Measurements from ENCODE around the gene RALY.

DNA sequence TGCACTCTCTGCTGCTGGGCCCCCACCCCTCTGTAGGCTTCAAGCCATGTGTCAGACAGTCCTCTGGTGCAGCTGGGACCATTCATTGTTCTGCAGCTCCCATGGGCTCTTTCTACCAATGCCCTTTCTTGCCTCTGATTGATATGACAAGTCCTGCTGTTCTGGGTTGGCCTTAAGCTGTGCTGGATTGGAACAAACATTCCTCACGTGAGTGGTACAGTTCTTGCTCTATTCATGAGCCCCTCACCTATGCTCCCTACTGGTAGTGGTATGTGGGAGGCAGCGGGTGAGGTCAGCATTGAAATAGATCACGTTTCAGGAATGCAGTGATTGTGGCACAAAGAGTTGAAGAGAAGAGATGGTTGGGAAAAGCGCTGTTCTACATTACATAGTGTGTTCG, 48.8 kb upstream of the RALY start:
- TF ChIP-seq ZNF274 (IDR thresholded peaks at IDR 0.05; ENCODE audit: low read depth, low read length) = no peak
- no peak for TF ChIP-seq YY1 (IDR thresholded peaks at IDR 0.05; ENCODE audit: insufficient read depth, insufficient read length)
- no peak for TF ChIP-seq SUZ12 (IDR thresholded peaks at IDR 0.05; ENCODE audit: extremely low read depth, insufficient read depth, insufficient read length)
